Loucy (cell line): Measurements from ENCODE around the gene HMOX2.
A peak's percentile ranks its signal among the peaks of the same experiment; 100 is the strongest.

Experiments used
- H2AFZ ChIP-seq: fragments of 200-600 bp; sonication (generic); 2 replicates; pipeline ENCODE4 v1.6.0; 2016; ENCODE audit warnings: antibody characterized with exemption, mild to moderate bottlenecking, low read length, moderate library complexity
- H3F3A ChIP-seq: fragments of 200-600 bp; 2 replicates; pipeline ENCODE4 v1.6.0; 2016; ENCODE audit warnings: antibody characterized with exemption, low read depth, mild to moderate bottlenecking
- H3K27me3 ChIP-seq: fragments of 200-600 bp; sonication (generic); 2 replicates; pipeline ENCODE4 v1.6.1; 2014; ENCODE audit warnings: low read length, mild to moderate bottlenecking; ENCODE audit not compliant: insufficient read depth, poor library complexity, severe bottlenecking
- H3K36me3 ChIP-seq: fragments of 200-600 bp; sonication (generic); 2 replicates; pipeline ENCODE4 v1.6.1; 2016; ENCODE audit warnings: low read length; ENCODE audit not compliant: insufficient read depth
- H3K4me1 ChIP-seq: fragments of 200-600 bp; sonication (generic); 2 replicates; pipeline ENCODE4 v1.5.1; 2014; ENCODE audit warnings: low read length, mild to moderate bottlenecking; ENCODE audit not compliant: insufficient read depth, poor library complexity, severe bottlenecking
- H3K4me2 ChIP-seq: fragments of 200-600 bp; sonication (generic); 2 replicates; pipeline ENCODE4 v1.6.0; 2014; ENCODE audit warnings: antibody characterized with exemption, low read length, low read depth, mild to moderate bottlenecking; ENCODE audit not compliant: poor library complexity, severe bottlenecking
- H3K4me3 ChIP-seq: fragments of 200-600 bp; sonication (generic); 2 replicates; pipeline ENCODE4 v1.5.1; 2014; ENCODE audit warnings: low read length, mild to moderate bottlenecking, mixed read lengths; ENCODE audit not compliant: poor library complexity, severe bottlenecking
- H3K79me2 ChIP-seq: fragments of 200-600 bp; sonication (generic); 2 replicates; pipeline ENCODE4 v1.6.1; 2014; ENCODE audit warnings: low read length; ENCODE audit not compliant: insufficient read depth
- H3K9ac ChIP-seq: fragments of 200-600 bp; sonication (generic); 2 replicates; pipeline ENCODE4 v1.6.0; 2014; ENCODE audit warnings: mild to moderate bottlenecking, low read depth, low read length, moderate library complexity; ENCODE audit not compliant: poor library complexity, severe bottlenecking
- H3K9me2 ChIP-seq: fragments of 200-600 bp; sonication (generic); replicated peaks from 2 replicates; pipeline ENCODE4 v1.6.1; 2016; ENCODE audit warnings: low read depth, low read length, mixed read lengths
- H3K9me3 ChIP-seq: fragments of 200-600 bp; sonication (generic); 2 replicates; pipeline ENCODE4 v1.6.1; 2014; ENCODE audit warnings: mild to moderate bottlenecking, antibody characterized with exemption, low read length, low read depth; ENCODE audit not compliant: insufficient read depth
- H4K20me1 ChIP-seq: fragments of 200-600 bp; sonication (generic); 2 replicates; pipeline ENCODE4 v1.6.0; 2014; ENCODE audit warnings: antibody characterized with exemption, low read length, mild to moderate bottlenecking; ENCODE audit not compliant: insufficient read depth, poor library complexity, severe bottlenecking
- EZH2phosphoT487 ChIP-seq: fragments of 200-600 bp; IDR thresholded peaks from 2 replicates; pipeline ENCODE4 v1.6.1; 2018; ENCODE audit warnings: antibody characterized with exemption, mild to moderate bottlenecking, moderate library complexity, borderline replicate concordance
- TF ChIP-seq, protein P1 (sequence below): fragments of 200-600 bp; sonication (generic); conservative IDR thresholded peaks from 2 replicates; pipeline ENCODE4 v1.5.1; 2014; ENCODE audit warnings: mild to moderate bottlenecking, antibody characterized with exemption, low read length

The HMOX2 gene

DNA sequence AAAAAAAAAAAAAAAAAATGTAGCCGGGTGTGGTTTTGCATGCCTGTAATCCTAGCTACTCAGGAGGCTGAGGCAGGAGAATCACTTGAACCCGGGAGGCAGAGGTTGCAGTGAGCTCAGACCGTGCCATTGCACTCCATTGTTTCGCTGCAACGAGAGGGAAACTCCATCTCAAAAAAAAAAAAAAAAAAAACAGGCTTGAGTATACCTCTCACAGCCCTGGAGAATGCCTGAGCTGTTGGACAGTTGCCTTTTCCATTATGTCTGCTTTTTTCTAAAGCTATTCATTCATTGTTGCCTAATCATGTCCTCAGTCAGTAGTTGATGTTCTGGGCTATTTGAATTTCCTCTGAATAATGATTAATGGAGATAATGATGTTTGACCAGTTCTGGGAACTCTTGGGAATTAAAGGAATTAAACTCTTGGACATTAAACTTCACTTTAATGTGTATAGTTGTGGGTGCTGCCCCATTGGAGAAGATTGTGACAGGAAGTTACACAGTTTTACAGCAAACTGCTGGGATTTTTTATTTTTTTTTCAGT is 11.8 kb downstream of the HMOX2 start:
- Histone ChIP-seq H3K9ac (peak overlapping the region; percentile 35), H2AFZ (no peak overlapping the region), H3K4me1 (peaks cover 20% of the 10 kb centered on the region), H3K27me3 (no peaks in the 10 kb centered on the region), H3K9me2 (no peaks in the 10 kb centered on the region), H3K4me3 (peak overlapping the region; percentile 48), H3K79me2 (peaks cover 13% of the 10 kb centered on the region; the same call in 1 of the 2 replicates), H4K20me1 (no peaks in the 10 kb centered on the region), H3F3A (peaks cover 2% of the 10 kb centered on the region; the same call in 1 of the 2 replicates), H3K9me3 (no peaks in the 10 kb centered on the region), H3K4me2 (peak overlapping the region; percentile 71), H3K36me3 (no peaks in the 10 kb centered on the region)
- no peak for TF ChIP-seq EZH2phosphoT487
- TF ChIP-seq, protein P1, sequence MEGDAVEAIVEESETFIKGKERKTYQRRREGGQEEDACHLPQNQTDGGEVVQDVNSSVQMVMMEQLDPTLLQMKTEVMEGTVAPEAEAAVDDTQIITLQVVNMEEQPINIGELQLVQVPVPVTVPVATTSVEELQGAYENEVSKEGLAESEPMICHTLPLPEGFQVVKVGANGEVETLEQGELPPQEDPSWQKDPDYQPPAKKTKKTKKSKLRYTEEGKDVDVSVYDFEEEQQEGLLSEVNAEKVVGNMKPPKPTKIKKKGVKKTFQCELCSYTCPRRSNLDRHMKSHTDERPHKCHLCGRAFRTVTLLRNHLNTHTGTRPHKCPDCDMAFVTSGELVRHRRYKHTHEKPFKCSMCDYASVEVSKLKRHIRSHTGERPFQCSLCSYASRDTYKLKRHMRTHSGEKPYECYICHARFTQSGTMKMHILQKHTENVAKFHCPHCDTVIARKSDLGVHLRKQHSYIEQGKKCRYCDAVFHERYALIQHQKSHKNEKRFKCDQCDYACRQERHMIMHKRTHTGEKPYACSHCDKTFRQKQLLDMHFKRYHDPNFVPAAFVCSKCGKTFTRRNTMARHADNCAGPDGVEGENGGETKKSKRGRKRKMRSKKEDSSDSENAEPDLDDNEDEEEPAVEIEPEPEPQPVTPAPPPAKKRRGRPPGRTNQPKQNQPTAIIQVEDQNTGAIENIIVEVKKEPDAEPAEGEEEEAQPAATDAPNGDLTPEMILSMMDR, result no peak

DNA sequence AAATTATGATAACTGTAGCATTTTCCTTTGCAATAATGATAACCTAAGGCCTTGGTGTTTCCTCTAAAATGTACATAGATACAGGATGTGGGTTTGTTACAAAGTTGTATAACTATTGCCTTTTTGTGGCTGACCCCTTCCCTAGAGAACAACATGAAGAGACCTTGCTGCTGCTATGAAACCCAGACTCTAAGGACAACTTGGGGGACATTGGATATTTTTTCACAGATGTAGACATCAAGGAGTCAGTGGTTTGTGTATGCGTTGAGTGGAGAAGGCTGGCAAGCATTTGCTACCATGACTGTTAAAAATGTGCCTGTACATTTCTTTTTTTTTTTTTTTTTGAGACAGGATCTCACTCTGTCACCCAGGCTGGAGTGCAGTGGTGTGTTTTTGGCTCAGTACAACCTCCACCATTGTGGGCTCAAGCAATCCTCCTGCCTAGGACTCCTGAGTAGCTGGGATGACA is 12.3 kb downstream of the HMOX2 start:
- TF ChIP-seq, protein P1, result no peak
- TF ChIP-seq EZH2phosphoT487, result no peak
- peak overlapping the region; percentile 48 for H3K4me3 ChIP-seq
- peak overlapping the region; percentile 59 for H3K9ac ChIP-seq
- no peaks in the 10 kb centered on the region for H3K27me3 ChIP-seq
- H3K36me3 ChIP-seq, result no peaks in the 10 kb centered on the region
- peak overlapping the region; percentile 71 for H3K4me2 ChIP-seq
- H3K9me3 ChIP-seq, result no peaks in the 10 kb centered on the region
- H4K20me1 ChIP-seq, result no peaks in the 10 kb centered on the region
- no peaks in the 10 kb centered on the region for H3K9me2 ChIP-seq
- peaks cover 13% of the 10 kb centered on the region; the same call in 1 of the 2 replicates for H3K79me2 ChIP-seq
- no peak overlapping the region for H2AFZ ChIP-seq
- H3K4me1 ChIP-seq, result peaks cover 20% of the 10 kb centered on the region
- H3F3A ChIP-seq, result peaks cover 2% of the 10 kb centered on the region; the same call in 1 of the 2 replicates

DNA sequence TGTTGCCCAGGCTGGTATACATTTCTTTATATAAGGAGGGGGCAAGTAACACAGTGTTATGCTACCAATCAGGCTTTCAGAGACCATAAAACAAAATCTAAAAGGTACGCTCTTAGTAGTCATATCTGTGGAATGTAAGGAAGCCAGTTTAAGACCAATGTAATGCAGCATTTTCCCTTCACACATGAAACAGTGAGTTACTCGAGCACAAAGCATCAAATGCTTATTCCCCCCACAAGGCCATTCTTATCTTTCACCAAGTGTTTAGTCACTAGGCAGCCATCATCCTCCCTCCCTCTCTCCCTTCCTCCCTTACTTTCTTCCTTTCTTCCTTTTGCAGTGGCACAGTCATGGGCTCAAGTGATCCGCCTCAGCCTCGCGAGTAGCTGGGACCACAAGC is 12.8 kb downstream of the HMOX2 start:
- H3K4me3 ChIP-seq, result peak overlapping the region; percentile 48
- no peaks in the 10 kb centered on the region for H3K9me2 ChIP-seq
- H3K79me2 ChIP-seq, result peaks cover 13% of the 10 kb centered on the region; the same call in 1 of the 2 replicates
- no peaks in the 10 kb centered on the region for H3K27me3 ChIP-seq
- peaks cover 20% of the 10 kb centered on the region for H3K4me1 ChIP-seq
- H3F3A ChIP-seq, result peaks cover 2% of the 10 kb centered on the region; the same call in 1 of the 2 replicates
- H4K20me1 ChIP-seq, result no peaks in the 10 kb centered on the region
- no peaks in the 10 kb centered on the region for H3K36me3 ChIP-seq
- H3K9me3 ChIP-seq, result no peaks in the 10 kb centered on the region
- H3K4me2 ChIP-seq, result peak overlapping the region; percentile 71
- peak overlapping the region; percentile 59 for H3K9ac ChIP-seq
- TF ChIP-seq EZH2phosphoT487, result no peak
- TF ChIP-seq, protein P1, result no peak
- H2AFZ ChIP-seq, result no peak overlapping the region
